Measurements from ENCODE around the gene C2CD3. TPM values are rescaled to one million over a fixed set of nuclear protein-coding genes. Genes with fewer than 3 reads are reported as not detected.

Gene C2CD3
- total RNA-seq, 4 donors from 2014 or later = 16.8 to 50.3 (median 29.0) TPM

- peaks cover 0 to 6% (median 0%) of the 10 kb centered on the region in 3 donors for H3K36me3 ChIP-seq
- no peak overlapping the region for H3K27ac ChIP-seq
- no peaks in the 10 kb centered on the region for H3K27me3 ChIP-seq
- TF ChIP-seq CTCF (IDR thresholded peaks at IDR 0.05) (no peak), POLR2A (IDR thresholded peaks at IDR 0.05) (no peak)
- H3K9me3 ChIP-seq = no peaks in the 10 kb centered on the region
- H3K4me3 ChIP-seq = no peak overlapping the region
- no peak for DNase-seq
- no peaks in the 10 kb centered on the region for H3K4me1 ChIP-seq
These were observed 113.3 kb downstream of the C2CD3 start for GRCh38 chr11:74057249-74058151.

GRCh38 chr11:74055938-74056337, 114.9 kb downstream of the C2CD3 start:
- Histone ChIP-seq H3K4me3 (no peak overlapping the region), H3K36me3 (peaks cover 0 to 6% (median 0%) of the 10 kb centered on the region in 3 donors), H3K27ac (no peak overlapping the region), H3K27me3 (no peaks in the 10 kb centered on the region), H3K4me1 (no peaks in the 10 kb centered on the region), H3K9me3 (no peaks in the 10 kb centered on the region)
- TF ChIP-seq CTCF (IDR thresholded peaks at IDR 0.05) (no peak), POLR2A (IDR thresholded peaks at IDR 0.05) (no peak)
- no peak for DNase-seq

- H3K9me3 ChIP-seq = no peaks in the 10 kb centered on the region
- no peaks in the 10 kb centered on the region for H3K4me1 ChIP-seq
- no peak for DNase-seq
- H3K27me3 ChIP-seq = no peaks in the 10 kb centered on the region
- no peak overlapping the region for H3K4me3 ChIP-seq
- no peak overlapping the region for H3K27ac ChIP-seq
- peaks cover 0 to 45% (median 0%) of the 10 kb centered on the region in 3 donors for H3K36me3 ChIP-seq
- TF ChIP-seq POLR2A (IDR thresholded peaks at IDR 0.05) (no peak), CTCF (IDR thresholded peaks at IDR 0.05) (no peak)
These were observed 120.3 kb downstream of the C2CD3 start for GRCh38 chr11:74050465-74050864.

- DNase-seq = no peak
- no peak for TF ChIP-seq CTCF (IDR thresholded peaks at IDR 0.05)
- no peak for TF ChIP-seq POLR2A (IDR thresholded peaks at IDR 0.05)
- peaks cover 0 to 44% (median 0%) of the 10 kb centered on the region in 3 donors for H3K36me3 ChIP-seq
- no peaks in the 10 kb centered on the region for H3K4me1 ChIP-seq
- no peaks in the 10 kb centered on the region for H3K27me3 ChIP-seq
- H3K27ac ChIP-seq = no peak overlapping the region
- no peaks in the 10 kb centered on the region for H3K9me3 ChIP-seq
- H3K4me3 ChIP-seq = no peak overlapping the region
These were observed 121.8 kb downstream of the C2CD3 start for GRCh38 chr11:74048993-74049392.

GRCh38 chr11:74044538-74044937, 126.3 kb downstream of the C2CD3 start:
- no peak for TF ChIP-seq CTCF (IDR thresholded peaks at IDR 0.05)
- TF ChIP-seq POLR2A (IDR thresholded peaks at IDR 0.05) = no peak
- no peak overlapping the region for H3K27ac ChIP-seq
- no peak overlapping the region for H3K4me3 ChIP-seq
- DNase-seq = no peak
- H3K4me1 ChIP-seq = no peaks in the 10 kb centered on the region
- H3K27me3 ChIP-seq = no peaks in the 10 kb centered on the region
- H3K9me3 ChIP-seq = no peaks in the 10 kb centered on the region
- H3K36me3 ChIP-seq = peaks cover 0 to 46% (median 0%) of the 10 kb centered on the region in 3 donors
